WTC11 (cell line): Measurements from ENCODE around the gene PHLDA2.

Experiments
- CBFB ChIP-seq: sonication (generic); formaldehyde crosslinking; IDR thresholded peaks from 2 replicates; pipeline ENCODE4 v1.8.1; 2022; ENCODE audit warnings: mild to moderate bottlenecking, low read depth, missing genetic modification reagents
- CTCF ChIP-seq: fragments of 200-600 bp; IDR thresholded peaks from 2 replicates; pipeline ENCODE4 v1.8.0; 2022; ENCODE audit warnings: antibody characterized with exemption
- ETV6 ChIP-seq: sonication (generic); formaldehyde crosslinking; IDR thresholded peaks from 2 replicates; pipeline ENCODE4 v1.8.1; 2022; ENCODE audit warnings: mild to moderate bottlenecking, missing genetic modification reagents
- MAX ChIP-seq: sonication (generic); formaldehyde crosslinking; IDR thresholded peaks from 2 replicates; pipeline ENCODE4 v1.8.0; 2022; ENCODE audit warnings: mild to moderate bottlenecking, missing genetic modification reagents
- MXD4 ChIP-seq: fragments of 250-450 bp; sonication (Bioruptor Pico); IDR thresholded peaks from 2 replicates; pipeline ENCODE4 v1.8.0; 2021; ENCODE audit warnings: mild to moderate bottlenecking, moderate library complexity, borderline replicate concordance
- MYBL2 ChIP-seq: sonication (generic); formaldehyde crosslinking; IDR thresholded peaks from 2 replicates; pipeline ENCODE4 v1.8.1; 2023; ENCODE audit warnings: mild to moderate bottlenecking, moderate library complexity, missing genetic modification reagents
- NR3C1 ChIP-seq: sonication (generic); formaldehyde crosslinking; conservative IDR thresholded peaks from 2 replicates; pipeline ENCODE4 v1.8.1; 2023; ENCODE audit warnings: low read depth, mild to moderate bottlenecking, missing genetic modification reagents
- TCF7 ChIP-seq: sonication (generic); formaldehyde crosslinking; IDR thresholded peaks from 2 replicates; pipeline ENCODE4 v1.8.0; 2022; ENCODE audit warnings: mild to moderate bottlenecking, low read depth, missing genetic modification reagents, moderate library complexity
- TP53 ChIP-seq: sonication (generic); formaldehyde crosslinking; IDR thresholded peaks from 2 replicates; pipeline ENCODE4 v1.8.1; 2023; ENCODE audit warnings: mild to moderate bottlenecking, missing genetic modification reagents
- USF1 ChIP-seq: sonication (generic); formaldehyde crosslinking; IDR thresholded peaks from 2 replicates; pipeline ENCODE4 v1.8.0; 2022; ENCODE audit warnings: mild to moderate bottlenecking, missing genetic modification reagents
- TF ChIP-seq, protein P1 (sequence below): sonication (generic); formaldehyde crosslinking; IDR thresholded peaks from 2 replicates; pipeline ENCODE4 v1.8.1; 2023; ENCODE audit warnings: mild to moderate bottlenecking, moderate library complexity, missing genetic modification reagents

- no peak for TF ChIP-seq CBFB (CRISPR knock-in tag)
- TF ChIP-seq CTCF = no peak
- peak; percentile 27; the same call in 1 of the 2 replicates for TF ChIP-seq USF1 (CRISPR knock-in tag)
- TF ChIP-seq MAX (CRISPR knock-in tag) = peak; percentile 64; the same call in 1 of the 2 replicates
- peak; percentile 53; the same call in 1 of the 2 replicates for TF ChIP-seq MYBL2 (CRISPR knock-in tag)
- no peak for TF ChIP-seq MXD4 (CRISPR knock-in tag)
- TF ChIP-seq TCF7 (CRISPR knock-in tag) = no peak
- TF ChIP-seq, protein P1, sequence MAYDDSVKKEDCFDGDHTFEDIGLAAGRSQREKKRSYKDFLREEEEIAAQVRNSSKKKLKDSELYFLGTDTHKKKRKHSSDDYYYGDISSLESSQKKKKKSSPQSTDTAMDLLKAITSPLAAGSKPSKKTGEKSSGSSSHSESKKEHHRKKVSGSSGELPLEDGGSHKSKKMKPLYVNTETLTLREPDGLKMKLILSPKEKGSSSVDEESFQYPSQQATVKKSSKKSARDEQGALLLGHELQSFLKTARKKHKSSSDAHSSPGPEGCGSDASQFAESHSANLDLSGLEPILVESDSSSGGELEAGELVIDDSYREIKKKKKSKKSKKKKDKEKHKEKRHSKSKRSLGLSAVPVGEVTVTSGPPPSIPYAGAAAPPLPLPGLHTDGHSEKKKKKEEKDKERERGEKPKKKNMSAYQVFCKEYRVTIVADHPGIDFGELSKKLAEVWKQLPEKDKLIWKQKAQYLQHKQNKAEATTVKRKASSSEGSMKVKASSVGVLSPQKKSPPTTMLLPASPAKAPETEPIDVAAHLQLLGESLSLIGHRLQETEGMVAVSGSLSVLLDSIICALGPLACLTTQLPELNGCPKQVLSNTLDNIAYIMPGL (CRISPR knock-in tag) = peak; percentile 77; the same call in 1 of the 2 replicates
- TF ChIP-seq TP53 (CRISPR knock-in tag) = no peak
- TF ChIP-seq NR3C1 (CRISPR knock-in tag) = no peak
- TF ChIP-seq ETV6 (CRISPR knock-in tag) = no peak; the same call in 1 of the 2 replicates
Observed at GRCh38 chr11:2928605-2929530, at the start of gene PHLDA2.
